ENCODE results near the gene E2F8. TPM values are rescaled to one million over a fixed set of nuclear protein-coding genes. Genes with fewer than 3 reads are reported as not detected.

The E2F8 gene
- total and polyA plus RNA-seq, 9 of the 15 experiments (the other 6 are each of a cell fraction or from before 2014, with no cell fraction given): 6.9 to 23.6 (median 12.1) TPM

- peaks cover 51% of the 10 kb centered on the region for H3K36me3 ChIP-seq (ENCODE audit: control insufficient read depth, insufficient read depth, low read length)
- ChIA-PET CTCF (ENCODE audit: low intra/inter-chr PET ratio) (no interaction called here), POLR2A (interaction anchor here (0.9 to 1.8 kb wide), 3 partner anchors 9 to 96 kb away, joined by 4 to 7 read pairs (median 4); no protein-coding TSS in a partner anchor)
- 0 out of 2 replicates have a peak, but pooled peaks have one; percentile 45 for TF ChIP-seq EHMT2 (IDR thresholded peaks at IDR 0.05)
- TF ChIP-seq, protein P1, sequence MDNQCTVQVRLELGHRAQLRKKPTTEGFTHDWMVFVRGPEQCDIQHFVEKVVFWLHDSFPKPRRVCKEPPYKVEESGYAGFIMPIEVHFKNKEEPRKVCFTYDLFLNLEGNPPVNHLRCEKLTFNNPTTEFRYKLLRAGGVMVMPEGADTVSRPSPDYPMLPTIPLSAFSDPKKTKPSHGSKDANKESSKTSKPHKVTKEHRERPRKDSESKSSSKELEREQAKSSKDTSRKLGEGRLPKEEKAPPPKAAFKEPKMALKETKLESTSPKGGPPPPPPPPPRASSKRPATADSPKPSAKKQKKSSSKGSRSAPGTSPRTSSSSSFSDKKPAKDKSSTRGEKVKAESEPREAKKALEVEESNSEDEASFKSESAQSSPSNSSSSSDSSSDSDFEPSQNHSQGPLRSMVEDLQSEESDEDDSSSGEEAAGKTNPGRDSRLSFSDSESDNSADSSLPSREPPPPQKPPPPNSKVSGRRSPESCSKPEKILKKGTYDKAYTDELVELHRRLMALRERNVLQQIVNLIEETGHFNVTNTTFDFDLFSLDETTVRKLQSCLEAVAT (IDR thresholded peaks at IDR 0.05): no peak
- TF ChIP-seq, protein P2, sequence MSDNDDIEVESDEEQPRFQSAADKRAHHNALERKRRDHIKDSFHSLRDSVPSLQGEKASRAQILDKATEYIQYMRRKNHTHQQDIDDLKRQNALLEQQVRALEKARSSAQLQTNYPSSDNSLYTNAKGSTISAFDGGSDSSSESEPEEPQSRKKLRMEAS (CRISPR knock-in tag; IDR thresholded peaks at IDR 0.05): no peak
- no peak for TF ChIP-seq SRSF3 (IDR thresholded peaks at IDR 0.05; ENCODE audit: insufficient read depth, low read length)
- TF ChIP-seq RCOR1 (IDR thresholded peaks at IDR 0.05; ENCODE audit: borderline replicate concordance in 1 of 2, low read depth in 2 of 2, low read length in 2 of 2): no peak
- no peak for TF ChIP-seq MXI1 (IDR thresholded peaks at IDR 0.05; ENCODE audit: low read depth, low read length)
- peak in 1 of 3 experiments; percentile 16 for TF ChIP-seq YY1 (IDR thresholded peaks at IDR 0.05; ENCODE audit: borderline replicate concordance in 1 of 3, control insufficient read depth in 1 of 3, extremely low read depth in 1 of 3, insufficient read depth in 3 of 3, insufficient read length in 1 of 3, insufficient replicate concordance in 2 of 3, low read depth in 1 of 3, low read length in 2 of 3)
- TF ChIP-seq ILF3 (IDR thresholded peaks at IDR 0.05; ENCODE audit: borderline replicate concordance): no peak
- 4% methylated on average over 3 of the region's 3 CpGs for WGBS (ENCODE audit: insufficient coverage, low coverage, missing lambda C conversion rate)
- DNase-seq (ENCODE audit: extremely low read depth in 1 of 4, low spot score in 3 of 4) (peak in 2 of 4 experiments; percentile 17 to 38), FAIRE-seq (no peak), ATAC-seq (0 out of 3 replicates have a peak, but pooled peaks have one; percentile 5)
- BruUV-seq (replicated peaks): no TSS peak
- peak overlapping the region; percentile 31 for H3K4me3 ChIP-seq
- H3K4me1 ChIP-seq (replicated peaks in 1 of 2; ENCODE audit: control insufficient read depth in 2 of 2, insufficient read depth in 2 of 2, low read length in 2 of 2): peaks cover 8 to 14% of the 10 kb centered on the region in 2 experiments; a peak in 3 of 5 replicates
- no peaks in the 10 kb centered on the region for H3K9me1 ChIP-seq (ENCODE audit: control insufficient read depth, insufficient read depth, low read length)
- intact Hi-C loops (cut with micrococcal nuclease) (no loop called here), in situ Hi-C loops (cut with MboI) (no loop called here)
- peak overlapping the region; percentile 12; the same call in 2 of the 3 replicates for H3K27ac ChIP-seq (ENCODE audit: extremely low read depth, low read depth, low read length)
- peak overlapping the region in 1 of 2 experiments; percentile 89; a peak in 2 of 4 replicates for H3K9ac ChIP-seq (ENCODE audit: insufficient read depth in 1 of 2, low read depth in 2 of 2, low read length in 2 of 2)
- H3K4me2 ChIP-seq (ENCODE audit: insufficient read depth, low read length): peak overlapping the region; percentile 79
- no peaks in the 10 kb centered on the region for H4K20me1 ChIP-seq (replicated peaks; ENCODE audit: control insufficient read depth, insufficient read depth, low read length)
- H3K9me3 ChIP-seq (replicated peaks; ENCODE audit: control insufficient read depth, insufficient read depth, low read depth, low read length): no peaks in the 10 kb centered on the region
- H2AFZ ChIP-seq (ENCODE audit: low read depth, low read length): no peak overlapping the region
- no peaks in the 10 kb centered on the region for H3K27me3 ChIP-seq (ENCODE audit: control insufficient read depth in 2 of 2, insufficient read depth in 2 of 2, low read length in 2 of 2)
- peaks cover 31% of the 10 kb centered on the region for H3K79me2 ChIP-seq (ENCODE audit: control insufficient read depth, insufficient read depth, low read length)
Observed at GRCh38 chr11:19239039-19239438, 1.7 kb downstream of the E2F8 start.

Measured in K562 (cell line).